ENCODE measurements around the gene SLC13A1.

- TF ChIP-seq CTCF (IDR thresholded peaks at IDR 0.05; ENCODE audit: borderline replicate concordance, extremely low read depth, low read length, poor library complexity, severe bottlenecking) (no peak), EZH2 (IDR thresholded peaks at IDR 0.05; ENCODE audit: borderline replicate concordance, low read depth, low read length, severe bottlenecking) (no peak)
Observed at GRCh38 chr7:123115331-123115730, 84.4 kb downstream of the SLC13A1 start.

Measured in DND-41 (cell line).